ENCODE data around the gene JAG2. TPM values are rescaled to one million over a fixed set of nuclear protein-coding genes. Genes with fewer than 3 reads are reported as not detected.

The JAG2 gene
- total and polyA plus RNA-seq, 2 of the 4 experiments (the other 2 are of a cell fraction), result 0.18 to 0.58 TPM

- no peak overlapping the region for H3K23ac ChIP-seq (ENCODE audit: low read depth, low read length)
- H3K4ac ChIP-seq (ENCODE audit: low read depth, low read length), result no peak overlapping the region
- no peak overlapping the region for H3K18ac ChIP-seq (ENCODE audit: low read depth, low read length)
- dilution Hi-C loops (cut with HindIII; ENCODE audit: low sequenced_read_pairs, unreplicated experiment) (no loop called here), in situ Hi-C loops (cut with MboI; ENCODE audit: low sequenced_read_pairs) (loop anchor here (5.0 kb wide), 1 partner anchor 80 kb away; no protein-coding TSS in a partner anchor), intact Hi-C loops (cut with micrococcal nuclease) (no loop called here)
- ATAC-seq (ENCODE audit: low read depth) (no peak), DNase-seq (no peak)
- H4K5ac ChIP-seq (ENCODE audit: low read depth, low read length), result no peak overlapping the region
- no peak overlapping the region for H2BK15ac ChIP-seq (ENCODE audit: low read depth, low read length)
- no peaks in the 10 kb centered on the region for H3K9me1 ChIP-seq (ENCODE audit: insufficient read depth, low read length)
- H3K36me3 ChIP-seq (ENCODE audit: control insufficient read depth, insufficient read depth, low read length), result no peaks in the 10 kb centered on the region
- peak overlapping the region; percentile 76 for H2AK9ac ChIP-seq (replicated peaks; ENCODE audit: low read depth, low read length, poor library complexity)
- no peak overlapping the region for H2AFZ ChIP-seq (replicated peaks; ENCODE audit: low read length, poor library complexity)
- no peak overlapping the region for H3K9ac ChIP-seq (ENCODE audit: low read depth, low read length)
- H2BK120ac ChIP-seq (ENCODE audit: low read depth, low read length), result no peak overlapping the region
- 78% methylated on average over 18 of the region's 20 CpGs; no CpG with 5 or more reads in 1 of the 2 experiments for WGBS, 2 experiments (ENCODE audit: extremely low coverage in 2 of 2, insufficient read length in 1 of 2)
- H3K4me3 ChIP-seq (ENCODE audit: insufficient read depth, low read depth, low read length), result no peak overlapping the region
- peaks cover 9% of the 10 kb centered on the region for H4K20me1 ChIP-seq (ENCODE audit: insufficient read depth, low read length)
- H3K4me1 ChIP-seq (ENCODE audit: control insufficient read depth, insufficient read depth, low read length), result peaks cover 1% of the 10 kb centered on the region; the same call in 1 of the 2 replicates
- no peak overlapping the region for H3K4me2 ChIP-seq (ENCODE audit: low read depth, low read length)
- TF ChIP-seq CHD1 (IDR thresholded peaks at IDR 0.05; ENCODE audit: low read depth, low read length) (no peak), NFE2L2 (IDR thresholded peaks at IDR 0.05; ENCODE audit: low read depth, low read length) (no peak), MXI1 (IDR thresholded peaks at IDR 0.05; ENCODE audit: borderline replicate concordance, low read depth, low read length) (no peak), MAFK (IDR thresholded peaks at IDR 0.05; ENCODE audit: low read depth, low read length) (no peak), RCOR1 (IDR thresholded peaks at IDR 0.05; ENCODE audit: insufficient replicate concordance, low read length) (no peak), CEBPB (IDR thresholded peaks at IDR 0.05; ENCODE audit: low read depth, low read length) (no peak), FOS (IDR thresholded peaks at IDR 0.05; ENCODE audit: low read depth, low read length) (no peak), SMC3 (IDR thresholded peaks at IDR 0.05; ENCODE audit: low read depth, low read length) (no peak)
- TF ChIP-seq, protein P1, sequence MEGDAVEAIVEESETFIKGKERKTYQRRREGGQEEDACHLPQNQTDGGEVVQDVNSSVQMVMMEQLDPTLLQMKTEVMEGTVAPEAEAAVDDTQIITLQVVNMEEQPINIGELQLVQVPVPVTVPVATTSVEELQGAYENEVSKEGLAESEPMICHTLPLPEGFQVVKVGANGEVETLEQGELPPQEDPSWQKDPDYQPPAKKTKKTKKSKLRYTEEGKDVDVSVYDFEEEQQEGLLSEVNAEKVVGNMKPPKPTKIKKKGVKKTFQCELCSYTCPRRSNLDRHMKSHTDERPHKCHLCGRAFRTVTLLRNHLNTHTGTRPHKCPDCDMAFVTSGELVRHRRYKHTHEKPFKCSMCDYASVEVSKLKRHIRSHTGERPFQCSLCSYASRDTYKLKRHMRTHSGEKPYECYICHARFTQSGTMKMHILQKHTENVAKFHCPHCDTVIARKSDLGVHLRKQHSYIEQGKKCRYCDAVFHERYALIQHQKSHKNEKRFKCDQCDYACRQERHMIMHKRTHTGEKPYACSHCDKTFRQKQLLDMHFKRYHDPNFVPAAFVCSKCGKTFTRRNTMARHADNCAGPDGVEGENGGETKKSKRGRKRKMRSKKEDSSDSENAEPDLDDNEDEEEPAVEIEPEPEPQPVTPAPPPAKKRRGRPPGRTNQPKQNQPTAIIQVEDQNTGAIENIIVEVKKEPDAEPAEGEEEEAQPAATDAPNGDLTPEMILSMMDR (conservative IDR thresholded peaks at IDR 0.05; ENCODE audit: low read depth, low read length), result no peak
- TF ChIP-seq, protein P2, sequence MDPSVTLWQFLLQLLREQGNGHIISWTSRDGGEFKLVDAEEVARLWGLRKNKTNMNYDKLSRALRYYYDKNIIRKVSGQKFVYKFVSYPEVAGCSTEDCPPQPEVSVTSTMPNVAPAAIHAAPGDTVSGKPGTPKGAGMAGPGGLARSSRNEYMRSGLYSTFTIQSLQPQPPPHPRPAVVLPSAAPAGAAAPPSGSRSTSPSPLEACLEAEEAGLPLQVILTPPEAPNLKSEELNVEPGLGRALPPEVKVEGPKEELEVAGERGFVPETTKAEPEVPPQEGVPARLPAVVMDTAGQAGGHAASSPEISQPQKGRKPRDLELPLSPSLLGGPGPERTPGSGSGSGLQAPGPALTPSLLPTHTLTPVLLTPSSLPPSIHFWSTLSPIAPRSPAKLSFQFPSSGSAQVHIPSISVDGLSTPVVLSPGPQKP (IDR thresholded peaks at IDR 0.05; ENCODE audit: borderline replicate concordance, low read depth, low read length), result no peak
- H3K27ac ChIP-seq (ENCODE audit: insufficient read depth, low read length), result no peak overlapping the region
- H3K9me3 ChIP-seq (ENCODE audit: control insufficient read depth, insufficient read depth, low read length), result no peaks in the 10 kb centered on the region
- ChIA-PET CTCF (interaction anchor here (1.3 kb wide), 1 partner anchor 150 kb away, joined by 6 read pairs; no protein-coding TSS in a partner anchor), POLR2A (ENCODE audit: unreplicated experiment) (no interaction called here)
- H3K56ac ChIP-seq (ENCODE audit: extremely low read depth, insufficient read depth, low read length), result no peak overlapping the region
- H3K14ac ChIP-seq (replicated peaks; ENCODE audit: low read depth, low read length), result no peak overlapping the region
- no peaks in the 10 kb centered on the region for H3K79me1 ChIP-seq (ENCODE audit: low read depth in 1 of 2, low read length in 2 of 2)
- H4K8ac ChIP-seq (ENCODE audit: low read depth in 2 of 2, low read length in 2 of 2), result no peak overlapping the region
- no peak overlapping the region for H2AK5ac ChIP-seq (ENCODE audit: low read depth, low read length)
- no peak overlapping the region for H4K91ac ChIP-seq (ENCODE audit: insufficient read depth, low read depth, low read length)
- BruUV-seq (replicated peaks), result no TSS peak
- H2BK20ac ChIP-seq (ENCODE audit: low read depth, low read length), result no peak overlapping the region
- H3K27me3 ChIP-seq (ENCODE audit: control insufficient read depth, insufficient read depth, low read length), result peaks cover 18% of the 10 kb centered on the region
- no peak overlapping the region for H2BK5ac ChIP-seq (ENCODE audit: low read depth, low read length, poor library complexity, severe bottlenecking)
Measured at GRCh38 chr14:105201925-105202513, 33.4 kb upstream of the JAG2 start.

All from IMR-90 (cell line).